GM18861 (cell line): ENCODE results near the gene SHROOM3.

Experiments used
- ATAC-seq: cut with Tn5 transposase; IDR thresholded peaks from one replicate; pipeline ENCODE4 v1.9.1; 2021; ENCODE audit not compliant: unreplicated experiment

Gene SHROOM3

GRCh38 chr4:76616526-76616925, 181.5 kb downstream of the SHROOM3 start:
- no peak for ATAC-seq

DNA sequence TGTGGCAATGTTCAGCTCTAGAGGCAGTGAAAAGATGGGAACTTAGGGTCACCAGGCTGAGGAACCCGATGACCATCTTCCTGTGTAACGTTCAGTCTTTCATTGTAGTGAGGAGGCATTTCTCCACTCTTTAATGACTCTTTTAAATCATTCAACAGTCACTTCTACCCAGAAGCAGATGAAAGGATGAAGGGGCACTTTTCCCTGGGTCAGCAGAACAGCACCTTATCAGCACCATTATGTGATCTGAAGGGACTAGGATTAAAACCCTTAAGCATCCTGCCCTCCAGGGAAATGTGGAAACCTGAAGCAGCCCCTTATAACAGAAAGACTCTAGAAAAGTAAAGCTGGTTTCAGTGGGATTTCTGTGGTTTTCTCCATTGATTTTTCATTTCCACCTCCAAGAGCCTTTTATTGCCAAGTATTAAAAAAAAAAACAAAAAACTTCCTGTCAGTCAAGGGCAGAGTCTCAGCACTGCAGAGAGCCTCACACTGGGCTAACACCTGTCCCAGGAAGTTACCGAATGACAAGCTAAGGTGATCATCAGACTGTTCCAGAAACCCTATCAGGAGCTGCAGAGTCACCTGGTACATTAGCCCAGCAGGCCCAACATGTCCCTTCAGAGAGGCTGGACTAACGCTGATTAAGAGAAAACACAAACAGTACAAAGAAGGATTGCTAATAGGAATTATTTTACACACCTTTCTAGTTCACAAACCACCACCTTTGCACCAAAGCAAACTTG, 185.9 kb downstream of the SHROOM3 start:
- no peak for ATAC-seq

GRCh38 chr4:76622126-76622525, 187.1 kb downstream of the SHROOM3 start:
- no peak for ATAC-seq

- ATAC-seq = no peak
These were observed 187.7 kb downstream of the SHROOM3 start for GRCh38 chr4:76622717-76623116.

DNA sequence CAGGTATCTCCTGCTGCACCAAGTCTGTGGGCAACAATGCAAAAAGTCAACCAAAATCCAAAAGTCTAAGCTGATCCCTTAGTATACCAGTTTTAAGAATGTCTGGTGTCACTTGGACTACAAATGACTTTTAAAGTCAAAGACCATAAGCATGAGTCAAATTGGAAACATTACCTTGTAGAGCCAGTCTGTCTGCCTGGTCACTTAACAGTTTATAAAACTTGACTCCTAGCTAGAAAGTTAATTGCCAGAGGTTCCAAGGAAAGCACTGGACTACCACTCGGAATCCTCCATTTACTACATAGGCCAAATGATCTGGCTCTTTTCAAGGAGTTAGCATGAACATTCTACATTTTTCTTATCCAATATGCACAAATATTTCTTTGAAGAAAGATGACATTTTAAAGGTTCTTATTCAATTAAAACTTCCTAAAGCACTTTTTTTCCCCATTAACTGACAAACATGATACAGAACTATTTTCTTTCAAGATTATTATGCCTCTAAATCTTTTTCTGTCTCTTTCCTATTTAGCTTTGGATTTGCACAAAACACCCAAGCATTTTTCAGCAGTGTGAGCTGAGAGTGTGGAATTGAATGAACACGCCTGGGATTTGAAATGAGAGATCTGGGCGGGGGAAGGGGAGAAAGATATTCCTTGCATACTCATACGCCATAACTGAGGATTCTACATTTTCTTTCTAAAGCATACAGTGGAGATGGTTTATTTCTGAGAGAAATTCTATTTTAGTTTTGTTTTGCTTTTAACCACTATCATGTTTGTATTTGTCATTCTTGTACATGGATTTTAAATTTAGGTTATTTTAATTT, 188.4 kb downstream of the SHROOM3 start:
- no peak for ATAC-seq

DNA sequence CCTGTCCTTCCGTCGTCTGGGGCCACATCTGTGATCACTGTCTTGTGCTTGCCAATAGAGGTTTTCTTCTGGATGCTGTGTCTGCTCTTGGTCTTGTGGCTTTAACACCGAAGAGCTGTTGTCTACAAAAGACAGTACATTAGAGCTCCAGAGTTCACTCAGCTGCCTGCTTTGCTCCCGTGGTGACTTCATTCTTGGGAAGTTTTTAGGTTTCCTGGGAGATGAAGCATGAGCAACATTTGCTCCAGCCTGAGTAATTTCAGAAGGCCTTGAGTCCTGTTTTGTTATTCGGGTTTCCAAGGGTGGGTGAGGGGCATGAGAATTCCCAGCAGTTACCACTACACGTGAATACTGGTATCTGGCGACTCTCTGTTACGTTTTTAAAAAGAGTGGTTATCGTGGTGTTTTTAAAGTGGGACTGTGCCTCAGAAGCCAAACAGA, 189.2 kb downstream of the SHROOM3 start:
- no peak for ATAC-seq

DNA sequence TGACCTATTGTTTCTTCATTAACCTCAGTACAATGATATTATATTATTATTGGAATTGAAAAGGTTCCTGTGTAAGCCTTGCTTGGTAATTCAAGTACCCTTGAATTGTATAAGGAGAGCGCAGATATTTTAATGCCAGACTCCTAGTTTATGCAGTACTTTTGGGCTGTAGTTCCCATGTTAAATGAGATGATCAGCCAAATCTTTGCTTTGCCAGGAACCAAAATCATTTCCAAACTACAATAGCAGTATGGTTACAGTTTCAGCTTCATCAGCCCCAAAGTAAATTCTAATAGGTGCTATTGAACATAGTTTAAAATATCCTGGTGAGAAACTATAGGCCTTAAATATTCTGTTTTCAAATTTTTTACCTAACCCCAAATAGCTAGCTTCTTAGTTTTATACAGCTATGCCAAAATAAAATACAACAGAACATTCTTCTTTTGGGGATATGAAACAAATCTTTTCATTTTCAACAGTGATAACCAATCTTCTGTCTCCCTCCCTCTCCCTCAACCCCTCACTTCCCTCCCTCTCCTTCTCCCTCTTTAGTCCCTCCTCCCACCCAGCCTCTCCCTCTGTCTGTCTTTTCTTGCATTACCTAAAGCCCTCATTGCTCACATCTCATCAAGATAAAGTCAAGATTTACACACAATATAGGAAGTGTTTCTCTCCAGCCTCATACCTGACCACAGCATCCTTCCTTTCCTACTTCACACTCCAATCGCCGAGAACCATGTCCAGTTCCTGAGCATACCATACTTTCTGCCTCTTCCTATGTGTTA, 190.1 kb downstream of the SHROOM3 start:
- ATAC-seq = no peak

- no peak for ATAC-seq
These were observed 191.8 kb downstream of the SHROOM3 start for GRCh38 chr4:76626686-76627465.

DNA sequence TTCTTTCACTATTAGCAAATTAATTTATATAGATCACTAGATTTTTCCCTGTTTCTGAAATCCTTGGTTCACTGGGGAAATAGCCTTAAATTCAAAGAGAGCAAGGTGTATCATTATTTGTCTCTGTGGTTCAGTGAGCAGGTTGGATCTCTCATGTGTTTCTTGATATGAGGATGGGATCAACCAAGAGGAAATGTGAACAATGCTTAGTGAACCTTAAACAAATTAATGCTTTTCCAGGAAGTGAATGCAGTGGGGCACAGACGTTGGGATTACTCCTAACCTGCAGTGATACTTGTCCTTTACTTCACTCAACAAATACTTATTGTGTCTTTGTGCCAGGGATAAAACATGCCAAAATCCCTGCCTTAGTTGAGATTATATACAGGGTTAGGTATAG, 193.2 kb downstream of the SHROOM3 start:
- no peak for ATAC-seq

DNA sequence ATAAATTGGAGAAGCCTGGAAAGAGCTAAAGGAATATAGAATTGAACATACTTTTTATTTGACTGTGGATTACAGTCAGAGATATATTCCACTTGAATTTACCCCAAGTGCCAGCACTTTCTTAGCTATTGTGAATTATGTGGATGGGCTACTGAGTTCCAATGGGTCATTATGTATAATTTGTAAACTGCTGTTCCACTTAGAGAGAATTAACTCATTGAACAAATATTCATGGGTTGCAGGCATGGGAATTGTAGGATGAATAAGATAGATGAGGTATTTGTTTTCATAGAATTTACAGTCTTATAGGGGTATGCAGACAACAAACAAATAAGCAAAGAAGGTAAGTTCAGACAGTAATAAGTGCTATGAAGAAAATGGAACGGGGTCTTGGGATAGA, 195.7 kb downstream of the SHROOM3 start:
- ATAC-seq = no peak

- ATAC-seq = no peak
These were observed 199.2 kb downstream of the SHROOM3 start for GRCh38 chr4:76634220-76634619.

DNA sequence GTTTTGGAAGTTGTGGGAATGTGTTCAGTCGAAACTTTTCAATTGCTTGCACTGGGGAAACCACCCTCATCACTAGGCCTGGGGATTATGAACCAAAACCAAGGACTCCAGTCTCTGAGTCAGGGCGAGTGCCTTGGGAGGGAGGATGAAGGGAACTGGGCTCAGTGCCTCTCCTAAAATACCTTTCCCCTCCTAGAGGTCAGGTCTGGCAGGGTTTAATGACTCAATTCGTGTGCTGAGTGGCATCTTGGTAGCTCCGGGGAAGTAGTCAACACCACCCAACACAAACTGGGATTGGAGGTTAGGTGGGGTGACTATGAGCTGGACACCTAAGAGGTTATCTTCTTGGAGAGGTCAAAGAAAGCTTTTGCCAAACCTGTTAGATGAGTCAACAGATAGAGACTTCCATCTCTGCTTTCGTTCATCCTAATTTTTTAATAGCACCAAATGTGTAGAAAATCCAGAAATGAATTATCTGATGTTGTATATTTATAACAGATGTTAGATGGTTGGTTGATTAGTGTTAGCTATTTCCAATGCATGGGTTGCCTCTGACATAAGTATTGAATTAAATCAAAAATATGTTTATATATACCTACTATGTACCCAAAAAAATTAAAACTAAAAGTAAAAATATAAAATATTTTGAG, 202.8 kb downstream of the SHROOM3 start:
- no peak for ATAC-seq

GRCh38 chr4:76639288-76639687, 204.3 kb downstream of the SHROOM3 start:
- ATAC-seq = no peak

- ATAC-seq = no peak
These were observed 205.4 kb downstream of the SHROOM3 start for GRCh38 chr4:76640353-76640910.

DNA sequence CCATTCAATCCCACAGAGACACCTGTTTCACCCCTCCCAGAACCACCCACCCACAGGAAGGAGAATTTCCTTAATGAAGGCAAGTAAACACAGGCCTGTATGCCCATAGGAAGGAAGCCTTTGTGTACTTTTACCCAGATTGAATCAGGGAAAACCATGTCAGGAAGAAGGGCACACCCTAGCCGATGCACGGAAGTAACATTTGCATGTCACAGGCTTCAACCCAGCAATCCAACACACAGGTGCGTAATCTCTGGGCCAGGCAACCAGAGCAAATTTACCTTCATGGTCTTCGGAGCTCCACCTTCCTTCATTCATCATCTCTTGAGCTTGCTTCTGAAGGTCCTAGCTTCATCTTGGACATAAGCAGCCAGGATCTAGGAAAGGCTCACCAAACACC, 206.3 kb downstream of the SHROOM3 start:
- no peak for ATAC-seq

DNA sequence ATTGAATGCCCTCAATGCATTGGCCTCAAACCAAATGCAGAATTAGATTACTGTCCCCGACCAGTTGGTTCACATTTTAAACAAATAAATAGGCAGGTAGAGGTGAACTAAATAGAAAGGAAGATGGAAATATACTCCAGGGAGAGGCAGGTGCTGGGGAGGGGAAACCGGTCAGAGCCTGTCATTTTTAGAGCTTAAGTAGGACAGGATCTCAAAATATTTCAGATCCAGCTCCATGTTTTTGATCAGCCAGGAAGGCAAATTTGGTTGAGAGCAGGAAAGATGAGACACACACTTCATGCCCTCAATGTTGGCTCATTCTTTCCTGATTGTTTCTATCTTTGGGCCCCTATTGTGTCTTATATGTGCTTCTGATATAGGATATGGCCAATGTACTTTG, 206.7 kb downstream of the SHROOM3 start:
- ATAC-seq = no peak

GRCh38 chr4:76644831-76645485, 209.9 kb downstream of the SHROOM3 start:
- ATAC-seq = no peak

- no peak for ATAC-seq
These were observed 214.1 kb downstream of the SHROOM3 start for GRCh38 chr4:76649086-76649485.

DNA sequence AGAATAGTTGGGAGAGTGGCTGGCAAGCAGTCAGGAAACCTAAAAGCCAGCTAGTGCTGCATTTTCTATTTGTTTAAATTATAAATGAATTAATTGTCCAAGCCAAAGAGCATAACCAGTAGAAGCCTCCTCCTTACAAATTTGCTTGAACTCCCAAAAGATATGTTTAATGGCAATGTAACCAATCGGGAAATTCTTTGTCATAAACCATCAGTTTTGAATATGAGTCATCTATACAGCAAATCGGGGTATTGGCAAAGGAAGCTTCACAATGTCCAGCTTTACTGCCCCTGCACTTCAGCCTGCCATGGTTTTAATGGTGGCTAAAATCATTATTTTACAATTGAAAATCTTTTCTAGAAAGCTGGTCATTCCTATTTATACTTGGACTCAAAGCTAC, 216.6 kb downstream of the SHROOM3 start:
- ATAC-seq = no peak
